ENCODE measurements around the gene FAM187B. TPM values are rescaled to one million over a fixed set of nuclear protein-coding genes. Genes with fewer than 3 reads are reported as not detected.

FAM187B gene
- polyA plus RNA-seq, 1 donor (not counting 4 experiments of a cell fraction or from before 2014, with no cell fraction given): not detected

GRCh38 chr19:35217649-35217990, 10.9 kb downstream of the FAM187B start:
- TF ChIP-seq CTCF (optimal IDR thresholded peaks at IDR 0.05 in 1 of 3, IDR thresholded peaks at IDR 0.05 in 1 of 3, conservative IDR thresholded peaks at IDR 0.05 in 1 of 3; ENCODE audit: extremely low read depth in 1 of 3, insufficient read depth in 2 of 3, low read length in 3 of 3): no peak
- TF ChIP-seq EZH2 (IDR thresholded peaks at IDR 0.05; ENCODE audit: low read length): no peak

GRCh38 chr19:35216833-35217648, 11.5 kb downstream of the FAM187B start:
- Histone ChIP-seq H2AFZ (ENCODE audit: control insufficient read depth, low read length) (no peak overlapping the region), H3K27ac (ENCODE audit: control insufficient read depth, insufficient read depth, low read length) (no peak overlapping the region), H3K9ac (ENCODE audit: control insufficient read depth, extremely low read depth, insufficient read depth, low read length) (no peak overlapping the region), H3K9me1 (ENCODE audit: control insufficient read depth, extremely low read depth, insufficient read depth, low read length) (no peaks in the 10 kb centered on the region), H3K27me3 (ENCODE audit: control insufficient read depth, extremely low read depth, insufficient read depth, low read length) (no peaks in the 10 kb centered on the region), H3K4me2 (ENCODE audit: control insufficient read depth, extremely low read depth, insufficient read depth, low read depth, low read length) (no peak overlapping the region), H3K36me3 (ENCODE audit: control insufficient read depth in 2 of 2, extremely low read depth in 1 of 2, insufficient read depth in 2 of 2, low read length in 2 of 2) (no peaks in the 10 kb centered on the region), H4K20me1 (ENCODE audit: control insufficient read depth, extremely low read depth, insufficient read depth, low read length) (peaks cover 3% of the 10 kb centered on the region), H3K79me2 (ENCODE audit: control insufficient read depth, insufficient read depth, low read length) (no peaks in the 10 kb centered on the region), H3K4me1 (ENCODE audit: control insufficient read depth, extremely low read depth, insufficient read depth, low read length) (peaks cover 12% of the 10 kb centered on the region), H3K9me3 (ENCODE audit: control insufficient read depth, low read depth, low read length) (no peaks in the 10 kb centered on the region), H3K4me3 (ENCODE audit: control insufficient read depth in 2 of 3, extremely low read depth in 1 of 3, insufficient read depth in 2 of 3, low read depth in 1 of 3, low read length in 3 of 3) (no peak overlapping the region)
- dilution Hi-C loops (cut with MboI; ENCODE audit: extremely low pct_ligation_motif_present, low sequenced_read_pairs): no loop called here
- TF ChIP-seq EZH2 (IDR thresholded peaks at IDR 0.05; ENCODE audit: low read length) (no peak), CTCF (optimal IDR thresholded peaks at IDR 0.05 in 1 of 3, IDR thresholded peaks at IDR 0.05 in 1 of 3, conservative IDR thresholded peaks at IDR 0.05 in 1 of 3; ENCODE audit: extremely low read depth in 1 of 3, insufficient read depth in 2 of 3, low read length in 3 of 3) (peak in 1 of 3 experiments; percentile 39)
- DNase-seq (ENCODE audit: low read depth, low spot score): no peak
- FAIRE-seq: no peak

More at GRCh38 chr19:35217649-35217990, 10.9 kb downstream of the FAM187B start:
- FAIRE-seq: no peak
- no peaks in the 10 kb centered on the region for H3K27me3 ChIP-seq (ENCODE audit: control insufficient read depth, extremely low read depth, insufficient read depth, low read length)
- H3K4me1 ChIP-seq (ENCODE audit: control insufficient read depth, extremely low read depth, insufficient read depth, low read length): peaks cover 12% of the 10 kb centered on the region
- no peak overlapping the region for H3K4me2 ChIP-seq (ENCODE audit: control insufficient read depth, extremely low read depth, insufficient read depth, low read depth, low read length)
- no peaks in the 10 kb centered on the region for H3K36me3 ChIP-seq (ENCODE audit: control insufficient read depth in 2 of 2, extremely low read depth in 1 of 2, insufficient read depth in 2 of 2, low read length in 2 of 2)
- dilution Hi-C loops (cut with MboI; ENCODE audit: extremely low pct_ligation_motif_present, low sequenced_read_pairs): no loop called here
- no peak overlapping the region for H3K27ac ChIP-seq (ENCODE audit: control insufficient read depth, insufficient read depth, low read length)
- no peaks in the 10 kb centered on the region for H3K9me1 ChIP-seq (ENCODE audit: control insufficient read depth, extremely low read depth, insufficient read depth, low read length)
- no peaks in the 10 kb centered on the region for H3K79me2 ChIP-seq (ENCODE audit: control insufficient read depth, insufficient read depth, low read length)
- H4K20me1 ChIP-seq (ENCODE audit: control insufficient read depth, extremely low read depth, insufficient read depth, low read length): peaks cover 3% of the 10 kb centered on the region
- no peak overlapping the region for H2AFZ ChIP-seq (ENCODE audit: control insufficient read depth, low read length)
- no peak for DNase-seq (ENCODE audit: low read depth, low spot score)
- no peak overlapping the region for H3K9ac ChIP-seq (ENCODE audit: control insufficient read depth, extremely low read depth, insufficient read depth, low read length)
- H3K4me3 ChIP-seq (ENCODE audit: control insufficient read depth in 2 of 3, extremely low read depth in 1 of 3, insufficient read depth in 2 of 3, low read depth in 1 of 3, low read length in 3 of 3): no peak overlapping the region
- H3K9me3 ChIP-seq (ENCODE audit: control insufficient read depth, low read depth, low read length): no peaks in the 10 kb centered on the region
